Skeletal muscle cell (primary cell): Measurements from ENCODE around the gene TSC22D1.
A peak's percentile ranks its signal among the peaks of the same experiment; 100 is the strongest.

Experiments used
- DNase-seq: peaks from one replicate; pipeline ENCODE4 v3.0.0-alpha.2; 2010; ENCODE audit warnings: low read depth
- H3K4me3 ChIP-seq: 2 replicates; pipeline ENCODE4 v1.5.1; 2011; ENCODE audit warnings: low read depth, mild to moderate bottlenecking, control low read depth, low read length, moderate library complexity

Gene TSC22D1

GRCh38 chr13:44416301-44416700 lies 159.8 kb downstream of the TSC22D1 start:
- no peak overlapping the region for H3K4me3 ChIP-seq
- no peak for DNase-seq

GRCh38 chr13:44415815-44416214 lies 160.3 kb downstream of the TSC22D1 start:
- no peak overlapping the region for H3K4me3 ChIP-seq
- no peak for DNase-seq

DNA sequence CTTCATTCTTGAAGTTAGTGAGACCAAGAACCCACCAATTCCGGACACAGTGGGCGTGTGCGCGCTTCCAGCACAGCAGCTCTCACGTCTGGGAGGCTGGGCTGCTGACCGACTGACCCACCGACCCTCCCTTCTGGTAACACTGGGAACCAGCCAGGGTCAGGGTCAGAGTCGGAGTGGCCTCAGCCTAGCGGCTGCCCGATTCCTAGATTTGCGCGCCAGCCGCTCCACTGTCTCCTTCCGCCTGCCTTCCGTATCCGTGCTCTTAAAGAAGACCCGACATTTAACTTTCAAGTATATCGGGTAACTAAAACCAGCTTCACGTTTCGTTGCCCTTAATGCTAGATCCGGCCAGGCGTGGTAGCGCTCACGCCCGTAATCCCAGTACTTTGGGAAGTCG lies 161.4 kb downstream of the TSC22D1 start:
- no peak overlapping the region for H3K4me3 ChIP-seq
- DNase-seq, result no peak

GRCh38 chr13:44413095-44413494 lies 163.0 kb downstream of the TSC22D1 start:
- DNase-seq, result no peak
- H3K4me3 ChIP-seq, result no peak overlapping the region

DNA sequence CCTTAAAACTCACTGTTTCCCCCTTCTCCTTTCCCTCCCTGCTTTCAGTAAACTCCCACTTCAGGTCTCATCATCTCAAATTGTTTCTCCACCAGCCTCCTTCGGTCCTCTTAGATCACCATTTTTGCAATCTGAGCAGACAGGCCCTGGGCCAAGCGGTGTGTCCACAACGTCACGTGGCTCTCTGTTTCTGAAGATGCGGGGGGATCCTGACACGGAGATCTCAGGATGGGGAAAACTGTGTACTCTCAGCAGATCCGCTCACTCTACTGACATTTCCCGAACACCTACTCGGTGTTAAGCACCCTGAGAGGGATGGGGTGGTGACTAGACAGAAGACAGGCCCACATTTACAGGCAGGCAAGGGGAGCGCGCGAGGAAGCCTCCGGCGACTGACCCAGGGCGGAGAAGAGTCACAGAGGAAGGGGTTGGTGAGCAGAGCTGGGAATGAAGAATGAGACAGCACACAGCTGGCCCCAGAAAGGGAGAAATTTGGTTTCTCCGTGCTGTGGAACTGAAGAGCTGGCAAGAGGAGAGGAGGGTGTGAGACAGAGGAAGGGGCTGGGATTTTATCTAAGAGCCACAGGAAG lies 163.7 kb downstream of the TSC22D1 start:
- DNase-seq, result no peak
- H3K4me3 ChIP-seq, result no peak overlapping the region

DNA sequence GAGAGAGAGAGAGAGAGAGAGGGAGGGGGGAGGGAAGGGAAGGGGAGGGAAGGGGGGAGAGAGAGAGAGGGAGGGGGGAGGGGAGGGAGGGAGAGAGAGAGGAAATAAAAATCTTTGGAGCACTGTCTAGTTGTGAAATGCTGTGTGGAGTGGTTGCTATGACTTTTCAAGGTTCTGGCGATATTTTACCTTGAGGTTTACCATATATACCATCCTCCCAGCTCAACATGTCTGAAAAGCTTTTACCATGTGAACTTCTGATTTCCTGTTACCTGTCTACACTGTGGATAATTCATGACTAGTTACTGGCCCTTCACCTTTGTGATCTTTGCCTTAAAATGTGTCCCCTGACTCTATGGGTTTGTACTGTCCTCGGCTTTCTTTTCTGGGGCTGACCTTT lies 164.3 kb downstream of the TSC22D1 start:
- no peak for DNase-seq
- no peak overlapping the region for H3K4me3 ChIP-seq

DNA sequence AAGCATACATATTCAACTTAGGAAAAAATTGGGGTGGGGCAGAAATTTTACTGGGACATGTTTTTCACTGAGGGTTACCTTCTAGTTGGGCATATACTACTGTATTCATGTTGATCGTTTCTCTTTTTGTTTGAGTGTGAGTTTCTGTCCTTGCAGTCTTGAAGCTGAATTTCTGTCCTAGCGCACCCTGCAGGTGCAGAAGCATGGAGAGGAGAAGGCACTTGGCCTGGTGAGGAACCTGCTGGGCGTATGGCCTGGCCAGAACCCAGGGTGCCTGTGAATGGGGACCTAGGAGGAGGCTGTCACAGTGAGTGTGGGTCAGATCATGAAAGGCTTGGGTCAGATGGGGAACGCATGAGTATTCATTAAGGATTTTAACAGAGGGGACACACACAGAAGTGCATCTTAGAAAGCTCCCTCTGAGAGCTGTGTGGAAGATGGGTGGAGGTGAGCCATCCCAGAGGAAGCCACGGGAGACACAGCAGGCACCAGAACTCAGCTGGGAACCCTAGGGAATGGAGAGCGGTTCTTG lies 165.7 kb downstream of the TSC22D1 start:
- H3K4me3 ChIP-seq, result no peak overlapping the region
- DNase-seq, result no peak

DNA sequence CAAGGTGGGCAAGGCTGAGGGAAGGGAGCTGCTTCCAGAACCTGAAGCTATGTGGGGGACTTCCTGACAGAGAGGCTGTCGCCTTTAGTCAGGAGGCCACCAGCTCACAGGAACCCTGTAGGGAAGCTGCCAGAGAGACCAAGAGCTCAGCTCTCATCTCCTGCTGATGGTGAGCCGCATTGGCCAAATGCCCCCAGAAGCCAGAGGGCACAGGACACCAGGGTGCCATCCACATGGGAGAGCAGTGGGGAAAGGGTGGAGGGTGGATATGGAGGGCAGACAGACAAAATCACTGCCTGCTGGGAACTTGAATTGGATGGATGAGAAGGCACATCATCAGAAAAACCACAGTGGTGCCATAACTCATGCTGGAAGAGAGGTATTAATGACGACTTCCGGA lies 166.5 kb downstream of the TSC22D1 start:
- DNase-seq, result no peak
- no peak overlapping the region for H3K4me3 ChIP-seq

DNA sequence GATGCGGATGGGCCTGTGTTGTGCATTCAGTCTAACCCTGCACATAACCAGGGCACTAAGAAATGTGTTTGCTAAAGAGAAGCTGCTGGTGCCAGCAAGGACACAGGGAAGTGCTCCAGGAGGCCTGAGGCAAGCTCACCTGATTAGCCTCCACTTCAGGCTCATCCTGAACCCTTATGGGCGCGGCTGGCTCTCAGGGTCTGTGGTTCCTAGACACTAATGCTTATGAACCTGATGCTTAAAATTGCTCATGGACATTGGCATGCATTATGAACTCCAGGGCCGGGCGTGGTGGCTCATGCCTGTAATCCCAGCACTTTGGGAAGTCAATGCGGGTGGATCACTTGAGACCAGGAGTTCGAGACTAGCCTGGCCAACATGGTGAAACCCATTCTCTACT lies 168.2 kb downstream of the TSC22D1 start:
- H3K4me3 ChIP-seq, result no peak overlapping the region
- no peak for DNase-seq

GRCh38 chr13:44407379-44407778 lies 168.8 kb downstream of the TSC22D1 start:
- no peak for DNase-seq
- no peak overlapping the region for H3K4me3 ChIP-seq

DNA sequence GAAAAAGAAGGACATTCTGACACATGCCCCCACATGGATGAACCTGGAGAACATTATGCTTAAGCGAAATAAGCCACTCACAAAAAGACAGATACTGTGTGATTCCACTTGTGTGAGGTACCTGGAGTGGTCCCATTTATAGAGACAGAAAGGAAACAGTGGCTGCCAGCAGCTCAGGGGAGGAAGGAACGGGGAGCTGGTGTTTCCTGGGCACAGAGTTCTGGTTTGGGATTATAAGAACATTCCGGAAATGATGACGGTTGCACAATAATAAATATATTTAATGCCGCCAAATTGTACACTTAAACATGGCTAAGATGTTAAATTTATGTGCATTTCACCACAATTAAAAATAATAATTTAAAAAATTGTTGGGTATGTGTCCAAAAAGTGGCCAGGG lies 169.5 kb downstream of the TSC22D1 start:
- H3K4me3 ChIP-seq, result no peak overlapping the region
- DNase-seq, result no peak

GRCh38 chr13:44404261-44405132 lies 171.6 kb downstream of the TSC22D1 start:
- H3K4me3 ChIP-seq, result no peak overlapping the region
- DNase-seq, result no peak

GRCh38 chr13:44403461-44404056 lies 172.6 kb downstream of the TSC22D1 start:
- DNase-seq, result no peak
- no peak overlapping the region for H3K4me3 ChIP-seq

DNA sequence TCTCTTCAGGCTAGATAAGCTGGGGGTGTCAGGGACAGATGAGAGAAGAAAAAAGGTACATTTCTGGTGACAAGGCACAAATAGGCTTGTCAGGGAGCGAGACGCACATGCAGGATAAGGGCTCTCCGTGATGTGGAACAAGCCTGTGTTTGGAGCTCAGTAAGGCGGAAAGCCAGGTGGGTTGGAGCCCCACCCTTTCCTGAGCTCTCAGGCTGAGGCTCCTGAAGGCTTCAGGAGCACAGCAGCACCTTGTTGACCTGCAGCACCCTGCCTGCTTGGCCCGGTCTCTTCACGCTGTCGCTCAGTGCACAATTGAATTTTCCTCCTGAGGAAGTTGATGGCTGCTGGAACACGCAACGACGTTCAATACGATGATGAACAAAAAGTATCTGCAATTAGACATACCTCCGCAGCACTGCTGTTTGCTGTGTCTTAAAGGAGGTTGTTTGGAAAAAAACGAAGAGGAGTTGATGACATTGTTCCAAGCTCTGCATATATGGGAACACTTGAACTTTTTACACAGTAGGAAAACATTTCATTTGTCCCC lies 173.2 kb downstream of the TSC22D1 start:
- H3K4me3 ChIP-seq, result no peak overlapping the region
- no peak for DNase-seq

GRCh38 chr13:44401577-44401976 lies 174.6 kb downstream of the TSC22D1 start:
- no peak for DNase-seq
- H3K4me3 ChIP-seq, result no peak overlapping the region

GRCh38 chr13:44400736-44401135 lies 175.4 kb downstream of the TSC22D1 start:
- DNase-seq, result no peak
- H3K4me3 ChIP-seq, result no peak overlapping the region

GRCh38 chr13:44399074-44399473 lies 177.1 kb downstream of the TSC22D1 start:
- no peak for DNase-seq
- no peak overlapping the region for H3K4me3 ChIP-seq

DNA sequence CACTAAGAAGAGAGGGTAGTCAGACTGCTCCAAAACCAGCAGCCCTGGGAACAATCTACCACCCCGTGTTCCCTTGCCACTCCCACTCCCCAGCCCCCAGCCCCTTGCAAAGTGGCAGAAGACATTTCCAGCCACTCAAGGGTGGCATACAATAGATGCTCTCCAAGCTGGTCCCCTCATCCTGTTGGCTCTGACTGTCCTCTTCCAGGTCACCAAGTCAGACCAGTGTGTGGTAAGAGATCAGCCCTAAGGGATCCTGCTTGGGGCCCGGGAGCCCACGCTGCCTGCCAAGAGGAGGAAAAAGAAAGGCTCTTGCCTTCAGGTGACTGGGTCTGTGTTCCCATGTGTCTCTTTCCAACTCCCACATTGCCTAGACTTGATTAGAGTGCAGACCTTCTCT lies 177.5 kb downstream of the TSC22D1 start:
- DNase-seq, result no peak
- no peak overlapping the region for H3K4me3 ChIP-seq

GRCh38 chr13:44397766-44398223 lies 178.3 kb downstream of the TSC22D1 start:
- DNase-seq, result peak; percentile 31
- no peak overlapping the region for H3K4me3 ChIP-seq
